Measurements from ENCODE around the gene SLC2A8. TPM values are rescaled to one million over a fixed set of nuclear protein-coding genes. Genes with fewer than 3 reads are reported as not detected.

Gene SLC2A8
- total RNA-seq, 1 donor from 2014 or later: 21.5 TPM

- DNase-seq (ENCODE audit: low spot score): no peak
- no peak for TF ChIP-seq CTCF (IDR thresholded peaks at IDR 0.05; ENCODE audit: unreplicated experiment)
- Mint-ChIP-seq H3K36me3 (ENCODE audit: low read depth, unreplicated experiment) (no peaks in the 10 kb centered on the region), H3K4me1 (ENCODE audit: unreplicated experiment) (peaks cover 10% of the 10 kb centered on the region), H3K4me3 (ENCODE audit: unreplicated experiment) (no peak overlapping the region), H3K9me3 (ENCODE audit: unreplicated experiment) (no peaks in the 10 kb centered on the region), H3K27ac (ENCODE audit: unreplicated experiment) (no peak overlapping the region), H3K27me3 (ENCODE audit: unreplicated experiment) (peaks cover 4% of the 10 kb centered on the region)
Measured at GRCh38 chr9:127366594-127366993, 30.4 kb upstream of the SLC2A8 start.

GRCh38 chr9:127368852-127369402 lies 28.0 kb upstream of the SLC2A8 start:
- H3K36me3 Mint-ChIP-seq (ENCODE audit: low read depth, unreplicated experiment): no peaks in the 10 kb centered on the region
- no peaks in the 10 kb centered on the region for H3K9me3 Mint-ChIP-seq (ENCODE audit: unreplicated experiment)
- DNase-seq (ENCODE audit: low spot score): no peak
- H3K27me3 Mint-ChIP-seq (ENCODE audit: unreplicated experiment): peaks cover 4% of the 10 kb centered on the region
- peaks cover 10% of the 10 kb centered on the region for H3K4me1 Mint-ChIP-seq (ENCODE audit: unreplicated experiment)
- TF ChIP-seq CTCF (IDR thresholded peaks at IDR 0.05; ENCODE audit: unreplicated experiment): no peak
- H3K4me3 Mint-ChIP-seq (ENCODE audit: unreplicated experiment): no peak overlapping the region
- H3K27ac Mint-ChIP-seq (ENCODE audit: unreplicated experiment): no peak overlapping the region

- Mint-ChIP-seq H3K4me1 (ENCODE audit: unreplicated experiment) (peaks cover 10% of the 10 kb centered on the region), H3K27ac (ENCODE audit: unreplicated experiment) (no peak overlapping the region), H3K9me3 (ENCODE audit: unreplicated experiment) (no peaks in the 10 kb centered on the region), H3K36me3 (ENCODE audit: low read depth, unreplicated experiment) (no peaks in the 10 kb centered on the region), H3K27me3 (ENCODE audit: unreplicated experiment) (peaks cover 4% of the 10 kb centered on the region), H3K4me3 (ENCODE audit: unreplicated experiment) (no peak overlapping the region)
- TF ChIP-seq CTCF (IDR thresholded peaks at IDR 0.05; ENCODE audit: unreplicated experiment): no peak
- no peak for DNase-seq (ENCODE audit: low spot score)
Measured at GRCh38 chr9:127369428-127369827, 27.5 kb upstream of the SLC2A8 start.

- H3K27me3 Mint-ChIP-seq (ENCODE audit: unreplicated experiment): peaks cover 4% of the 10 kb centered on the region
- H3K9me3 Mint-ChIP-seq (ENCODE audit: unreplicated experiment): no peaks in the 10 kb centered on the region
- H3K4me1 Mint-ChIP-seq (ENCODE audit: unreplicated experiment): peaks cover 10% of the 10 kb centered on the region
- no peak for TF ChIP-seq CTCF (IDR thresholded peaks at IDR 0.05; ENCODE audit: unreplicated experiment)
- no peak for DNase-seq (ENCODE audit: low spot score)
- no peak overlapping the region for H3K4me3 Mint-ChIP-seq (ENCODE audit: unreplicated experiment)
- H3K27ac Mint-ChIP-seq (ENCODE audit: unreplicated experiment): no peak overlapping the region
- no peaks in the 10 kb centered on the region for H3K36me3 Mint-ChIP-seq (ENCODE audit: low read depth, unreplicated experiment)
Measured at GRCh38 chr9:127370147-127370579, 26.8 kb upstream of the SLC2A8 start.

GRCh38 chr9:127370672-127371648 lies 26.0 kb upstream of the SLC2A8 start:
- no peak for TF ChIP-seq CTCF (IDR thresholded peaks at IDR 0.05; ENCODE audit: unreplicated experiment)
- H3K27ac Mint-ChIP-seq (ENCODE audit: unreplicated experiment): no peak overlapping the region
- H3K9me3 Mint-ChIP-seq (ENCODE audit: unreplicated experiment): no peaks in the 10 kb centered on the region
- no peak for DNase-seq (ENCODE audit: low spot score)
- peaks cover 4% of the 10 kb centered on the region for H3K27me3 Mint-ChIP-seq (ENCODE audit: unreplicated experiment)
- H3K4me3 Mint-ChIP-seq (ENCODE audit: unreplicated experiment): no peak overlapping the region
- peaks cover 10% of the 10 kb centered on the region for H3K4me1 Mint-ChIP-seq (ENCODE audit: unreplicated experiment)
- no peaks in the 10 kb centered on the region for H3K36me3 Mint-ChIP-seq (ENCODE audit: low read depth, unreplicated experiment)
